Inferior parietal cortex (tissue), 1 donor: Measurements from ENCODE around the gene SCARB2.

Source experiments
- DNase-seq: peaks from one replicate; pipeline ENCODE4 v3.0.0-alpha.2; 2016; ENCODE audit errors: extremely low spot score

Gene SCARB2

GRCh38 chr4:76198411-76199237, 15.0 kb downstream of the SCARB2 start:
- DNase-seq: no peak

GRCh38 chr4:76197971-76198410, 15.6 kb downstream of the SCARB2 start:
- DNase-seq: peak; percentile 79

DNA sequence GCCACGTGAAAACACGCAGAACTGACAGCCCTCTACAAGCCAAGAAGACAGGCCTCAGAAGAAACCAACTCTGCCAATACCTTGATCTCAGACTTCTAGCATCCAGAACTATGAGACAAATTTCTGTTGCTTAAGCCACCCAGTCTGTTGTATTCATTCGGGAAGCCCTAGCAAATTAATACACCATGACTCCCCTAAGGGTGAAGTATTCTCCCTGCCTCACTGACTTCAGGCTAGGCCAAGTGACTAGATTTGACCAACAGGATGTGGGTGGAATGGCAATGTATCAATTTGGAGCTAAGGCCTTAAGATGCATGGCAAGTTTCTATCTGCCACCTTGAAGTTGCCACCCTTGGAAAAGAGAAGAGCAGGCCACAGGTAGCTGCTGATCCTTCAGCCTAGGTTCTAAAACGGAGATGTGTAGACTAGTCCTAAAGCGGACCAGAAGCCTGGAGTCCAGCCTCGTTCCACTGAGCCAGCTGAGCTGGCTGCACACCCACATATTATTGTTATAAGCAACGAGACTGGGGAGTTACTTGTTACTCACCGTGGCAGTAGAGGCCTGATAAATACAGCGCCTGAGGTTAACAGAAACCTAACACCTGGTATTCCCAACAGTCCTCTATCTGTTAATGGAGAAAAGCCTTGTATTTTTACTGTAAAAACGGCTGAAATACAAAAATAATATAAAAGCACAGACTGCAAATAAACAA, 16.4 kb downstream of the SCARB2 start:
- no peak for DNase-seq

DNA sequence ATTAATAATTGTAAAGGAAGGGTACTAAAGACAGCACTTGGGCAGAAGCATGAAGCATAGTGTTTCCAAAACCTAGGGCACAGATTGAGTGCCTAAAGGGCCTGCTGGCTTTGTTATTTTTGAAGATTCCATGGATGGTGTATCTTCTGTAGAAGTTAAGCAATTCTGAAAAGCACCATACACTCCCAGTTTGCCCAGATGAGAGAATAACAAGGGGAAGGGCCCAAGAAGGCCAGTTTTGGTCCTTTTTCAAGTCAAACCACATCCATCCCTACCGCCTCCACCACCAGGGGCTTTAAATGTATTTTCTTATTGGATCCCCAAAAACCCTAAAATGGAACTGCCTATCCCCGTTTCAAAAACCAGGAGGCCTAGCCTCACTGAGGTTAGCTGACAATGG, 17.2 kb downstream of the SCARB2 start:
- DNase-seq: no peak

GRCh38 chr4:76195326-76195725, 18.3 kb downstream of the SCARB2 start:
- DNase-seq: no peak

- no peak for DNase-seq
These were observed 19.3 kb downstream of the SCARB2 start for GRCh38 chr4:76194325-76194724.

- DNase-seq: no peak
These were observed 21.4 kb downstream of the SCARB2 start for GRCh38 chr4:76192236-76192635.

DNA sequence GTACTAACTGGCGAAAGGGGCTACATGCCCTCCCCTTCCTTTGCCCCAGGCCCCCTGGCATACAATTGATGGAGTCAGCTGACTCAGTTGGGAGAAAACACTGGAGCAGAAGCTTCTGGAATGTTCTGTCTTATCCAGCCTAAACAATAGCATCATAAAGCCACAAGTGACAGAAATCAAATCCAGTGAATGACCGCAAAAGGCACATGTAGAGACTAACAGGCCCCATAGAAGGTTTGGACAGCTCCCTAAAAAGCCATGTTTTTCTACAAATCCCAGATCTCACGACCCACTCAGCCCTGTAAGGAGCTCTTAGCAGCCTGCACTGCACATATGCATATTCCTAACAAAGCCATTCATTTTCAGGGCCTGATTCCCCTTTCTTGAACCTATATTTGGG, 25.1 kb downstream of the SCARB2 start:
- DNase-seq: no peak

DNA sequence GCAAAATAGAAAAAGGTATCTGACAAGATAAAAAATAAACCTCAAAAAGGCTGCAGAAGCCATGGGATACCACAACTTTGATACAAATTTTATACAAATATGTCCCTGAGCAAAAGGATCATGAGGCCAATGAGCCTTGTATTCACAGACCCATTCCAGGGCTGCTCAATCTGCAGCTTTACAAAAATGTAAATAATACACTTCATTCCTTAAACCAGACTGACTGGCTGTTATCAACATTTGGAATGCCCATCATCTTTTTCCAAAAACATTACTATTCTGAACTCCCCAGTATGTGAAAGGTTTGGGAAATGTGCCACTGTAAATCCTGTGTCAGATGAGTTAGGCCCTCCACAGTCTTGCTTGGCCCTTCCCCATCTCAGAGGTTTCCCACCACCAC, 25.5 kb downstream of the SCARB2 start:
- DNase-seq: no peak

DNA sequence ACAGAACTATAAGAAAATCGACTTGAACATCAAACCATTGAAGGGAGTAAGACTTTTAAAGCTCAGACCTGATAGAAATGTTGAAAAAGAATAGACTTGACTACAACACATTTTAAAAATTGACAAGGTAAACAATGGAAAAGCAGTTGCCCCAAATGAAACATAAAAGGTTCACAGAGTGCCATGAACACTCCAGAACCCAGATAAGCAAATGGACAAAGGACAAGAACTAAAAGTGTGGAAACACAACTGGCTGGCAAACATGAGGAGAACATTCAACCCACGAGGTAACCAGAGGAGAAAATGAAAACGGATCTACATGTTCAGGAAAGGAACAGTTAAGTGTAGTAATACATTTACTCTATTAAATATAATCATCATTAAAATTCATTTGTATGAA, 26.5 kb downstream of the SCARB2 start:
- DNase-seq: no peak

DNA sequence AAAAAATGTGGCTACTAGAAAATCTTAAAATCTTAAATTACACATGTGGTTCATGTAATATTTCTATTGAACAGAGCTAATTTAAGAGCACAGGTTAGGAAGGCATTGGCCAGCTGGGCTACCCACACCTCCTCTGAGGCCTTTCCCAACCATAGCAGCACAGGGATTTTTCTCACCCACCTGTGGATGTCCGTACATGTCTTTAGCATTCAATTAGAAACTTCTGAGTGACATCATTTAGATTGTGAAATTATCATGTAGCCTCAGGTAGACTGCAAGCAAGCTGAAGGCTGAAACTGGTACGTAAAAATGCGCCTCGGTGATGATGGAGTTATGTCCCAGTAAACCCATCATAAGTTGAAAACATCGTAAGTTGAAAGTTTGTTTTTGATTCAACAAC, 31.2 kb downstream of the SCARB2 start:
- DNase-seq: no peak

DNA sequence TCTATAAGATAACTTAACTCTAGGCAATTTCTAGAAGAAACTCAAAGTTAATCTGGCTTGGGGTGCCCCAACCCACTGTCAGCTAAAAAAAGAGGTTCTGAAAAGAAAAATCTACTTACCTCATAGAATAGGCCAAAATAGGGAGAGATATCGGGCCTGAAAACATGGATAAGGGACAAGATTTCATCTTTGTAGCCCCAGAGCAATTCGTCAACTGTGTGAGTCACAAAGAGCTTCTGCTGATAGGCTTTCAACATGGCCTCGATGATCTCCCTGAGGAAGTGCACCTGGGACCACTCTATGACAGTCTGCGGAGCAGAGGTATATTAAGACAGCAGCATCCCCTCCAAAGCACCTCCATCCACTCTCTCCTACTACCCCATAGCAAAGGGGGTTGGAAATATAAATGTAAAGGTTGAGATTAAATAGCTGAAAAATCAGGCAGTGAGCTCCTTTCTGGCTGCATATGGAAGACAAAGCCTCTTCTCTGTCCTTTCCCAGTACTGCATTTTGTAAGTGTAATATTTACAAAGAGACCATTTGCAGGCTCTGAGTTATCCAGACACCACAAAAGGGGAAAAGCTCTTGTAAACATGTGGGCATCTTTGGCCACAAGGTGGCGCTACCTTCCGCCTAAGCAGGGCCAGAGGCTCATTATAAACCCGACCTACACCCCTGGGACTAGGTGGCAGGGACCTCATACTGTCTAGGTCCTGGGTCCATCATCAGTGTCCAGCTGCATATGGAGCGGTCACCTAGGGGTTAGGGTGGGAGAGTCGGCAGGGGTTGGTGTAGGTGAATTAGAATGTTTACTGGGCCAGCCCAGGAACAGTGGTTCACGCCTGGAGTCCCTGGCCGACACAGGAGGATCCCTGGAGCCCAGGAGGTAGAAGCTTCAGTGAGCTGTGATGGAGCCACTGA, 34.0 kb downstream of the SCARB2 start:
- peak; percentile 94 for DNase-seq

GRCh38 chr4:76178296-76178695, 35.3 kb downstream of the SCARB2 start:
- no peak for DNase-seq

GRCh38 chr4:76177709-76178108, 35.9 kb downstream of the SCARB2 start:
- DNase-seq: no peak

GRCh38 chr4:76175336-76175735, 38.3 kb downstream of the SCARB2 start:
- DNase-seq: no peak

- DNase-seq: no peak
These were observed 39.4 kb downstream of the SCARB2 start for GRCh38 chr4:76174216-76174615.

DNA sequence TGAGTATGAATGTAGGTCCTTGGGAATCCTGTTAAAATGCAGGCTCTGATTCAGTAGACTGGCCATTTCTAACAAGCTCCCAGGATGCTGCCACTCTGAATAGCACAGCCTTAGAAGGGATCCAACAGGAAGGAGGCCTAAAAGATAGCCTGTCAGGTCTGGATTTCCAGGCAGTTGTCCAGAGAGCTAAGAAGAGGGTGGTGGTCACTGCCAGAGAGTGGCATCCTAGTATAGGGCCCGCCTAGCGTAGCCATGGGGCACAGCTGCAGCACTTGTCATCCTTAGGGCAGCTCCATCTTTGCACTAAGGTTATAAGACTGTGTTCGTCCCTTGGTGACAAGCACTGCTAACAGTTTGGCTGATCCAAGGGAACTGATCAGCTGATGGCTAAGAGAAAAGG, 44.9 kb downstream of the SCARB2 start:
- DNase-seq: no peak

- no peak for DNase-seq
These were observed 47.1 kb downstream of the SCARB2 start for GRCh38 chr4:76166480-76166879.

DNA sequence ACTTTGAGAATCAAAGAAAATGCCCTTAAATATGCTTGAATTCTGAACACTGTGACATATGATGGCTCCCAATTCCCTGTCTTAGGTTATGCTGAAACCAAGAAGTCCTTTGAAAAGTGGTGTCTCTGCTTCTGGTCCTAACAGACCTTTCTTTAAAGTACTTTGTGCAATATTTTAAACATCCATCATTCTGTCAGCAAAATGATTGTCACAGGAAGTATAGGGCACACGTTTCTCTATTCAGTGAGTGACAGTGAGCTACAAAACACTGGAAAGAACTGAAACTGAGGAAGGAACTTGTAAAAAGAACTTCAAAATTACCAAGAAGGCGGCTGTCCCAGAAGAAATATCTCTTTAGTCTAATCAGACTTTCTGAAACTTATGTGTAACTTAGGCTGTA, 53.3 kb downstream of the SCARB2 start:
- DNase-seq: no peak

- DNase-seq: no peak
These were observed 57.0 kb downstream of the SCARB2 start for GRCh38 chr4:76156635-76157034.

DNA sequence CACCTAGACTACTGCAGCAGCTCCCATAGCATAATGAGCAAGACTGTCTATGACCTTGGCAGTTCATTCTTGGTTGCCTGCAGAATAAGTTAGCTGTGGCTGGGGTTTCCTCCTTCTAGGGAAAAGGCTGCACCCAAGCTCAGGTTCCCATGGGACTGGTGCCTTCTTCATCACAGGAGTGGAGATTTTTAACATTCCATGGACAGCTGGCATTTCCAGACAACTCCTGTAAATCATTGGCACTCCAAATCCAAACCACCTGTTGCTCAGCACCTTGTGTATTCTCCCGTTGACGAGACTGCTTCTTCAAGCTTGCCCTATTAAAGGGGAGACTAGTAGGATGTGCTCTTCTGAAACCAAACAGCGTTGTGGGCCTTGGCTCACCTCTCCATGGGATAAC, 57.6 kb downstream of the SCARB2 start:
- no peak for DNase-seq

GRCh38 chr4:76153356-76153755, 60.3 kb downstream of the SCARB2 start:
- peak; percentile 24 for DNase-seq
